ENCODE measurements around the gene SNN. TPM values are rescaled to one million over a fixed set of nuclear protein-coding genes. Genes with fewer than 3 reads are reported as not detected.

The SNN gene
- total RNA-seq, 6 experiments from 2014 or later: 4.6 to 7.6 (median 6.5) TPM

- H3K4me3 Mint-ChIP-seq: no peak overlapping the region
- peaks cover 20% of the 10 kb centered on the region for H3K4me1 Mint-ChIP-seq (ENCODE audit: low read depth)
- no peaks in the 10 kb centered on the region for H3K9me3 Mint-ChIP-seq
- peaks cover 16% of the 10 kb centered on the region for H3K36me3 Mint-ChIP-seq (ENCODE audit: low read depth)
- TF ChIP-seq CTCF (IDR thresholded peaks at IDR 0.05): no peak
- H3K27ac Mint-ChIP-seq: peak overlapping the region; percentile 8
- DNase-seq: peak; percentile 29
- no peaks in the 10 kb centered on the region for H3K27me3 Mint-ChIP-seq (ENCODE audit: insufficient read depth)
Measured at GRCh38 chr16:11708421-11708820, 40.2 kb downstream of the SNN start.

- peaks cover 13% of the 10 kb centered on the region for H3K36me3 Mint-ChIP-seq (ENCODE audit: low read depth)
Measured at GRCh38 chr16:11711662-11712061, 43.4 kb downstream of the SNN start.

GRCh38 chr16:11712122-11712521 lies 43.9 kb downstream of the SNN start:
- Mint-ChIP-seq H3K4me3 (no peak overlapping the region), H3K4me1 (ENCODE audit: low read depth) (peaks cover 23% of the 10 kb centered on the region), H3K27me3 (ENCODE audit: insufficient read depth) (no peaks in the 10 kb centered on the region), H3K36me3 (ENCODE audit: low read depth) (peaks cover 13% of the 10 kb centered on the region), H3K9me3 (no peaks in the 10 kb centered on the region), H3K27ac (no peak overlapping the region)
- TF ChIP-seq CTCF (IDR thresholded peaks at IDR 0.05): no peak
- DNase-seq: no peak

More at GRCh38 chr16:11711662-11712061, 43.4 kb downstream of the SNN start:
- no peaks in the 10 kb centered on the region for H3K27me3 Mint-ChIP-seq (ENCODE audit: insufficient read depth)
- no peaks in the 10 kb centered on the region for H3K9me3 Mint-ChIP-seq
- TF ChIP-seq CTCF (IDR thresholded peaks at IDR 0.05): no peak
- no peak overlapping the region for H3K27ac Mint-ChIP-seq
- DNase-seq: no peak
- no peak overlapping the region for H3K4me3 Mint-ChIP-seq
- peaks cover 21% of the 10 kb centered on the region for H3K4me1 Mint-ChIP-seq (ENCODE audit: low read depth)

- H3K4me1 Mint-ChIP-seq (ENCODE audit: low read depth): peaks cover 8% of the 10 kb centered on the region; the same call in 1 of the 2 replicates
- TF ChIP-seq CTCF (IDR thresholded peaks at IDR 0.05): no peak
- no peak overlapping the region for H3K27ac Mint-ChIP-seq
- H3K4me3 Mint-ChIP-seq: no peak overlapping the region
- H3K9me3 Mint-ChIP-seq: no peaks in the 10 kb centered on the region
- no peak for DNase-seq
- H3K27me3 Mint-ChIP-seq (ENCODE audit: insufficient read depth): no peaks in the 10 kb centered on the region
- peaks cover 11% of the 10 kb centered on the region for H3K36me3 Mint-ChIP-seq (ENCODE audit: low read depth)
Measured at GRCh38 chr16:11715246-11715947, 47.1 kb downstream of the SNN start.

GRCh38 chr16:11716336-11716735 lies 48.1 kb downstream of the SNN start:
- no peak for DNase-seq
- no peak overlapping the region; the same call in 1 of the 2 replicates for H3K27ac Mint-ChIP-seq
- no peaks in the 10 kb centered on the region for H3K27me3 Mint-ChIP-seq (ENCODE audit: insufficient read depth)
- H3K4me3 Mint-ChIP-seq: no peak overlapping the region
- no peak for TF ChIP-seq CTCF (IDR thresholded peaks at IDR 0.05)
- H3K4me1 Mint-ChIP-seq (ENCODE audit: low read depth): peaks cover 8% of the 10 kb centered on the region; the same call in 1 of the 2 replicates
- H3K9me3 Mint-ChIP-seq: no peaks in the 10 kb centered on the region
- peaks cover 11% of the 10 kb centered on the region for H3K36me3 Mint-ChIP-seq (ENCODE audit: low read depth)
